Naive thymus-derived CD4-positive, alpha-beta T cell (primary cell): ENCODE measurements around the gene NOP14. TPM values are rescaled to one million over a fixed set of nuclear protein-coding genes. Genes with fewer than 3 reads are reported as not detected.
"Not testable (repeated sequence)": the region's sequence is repeated elsewhere in the genome, so short reads cannot be mapped to it uniquely, and the experiment has no call there.

Experiments used
- ATAC-seq: fragments of 150-1000 bp; cut with Tn5 transposase; 2 replicates; pipeline ENCODE4 v1.10.0; 2021; ENCODE audit warnings: mild to moderate bottlenecking, moderate library complexity
- CTCF ChIA-PET: fragments of 350-600 bp; sonication (Branson Sonifier 250); formaldehyde crosslinking; loops from one replicate; lab custom pipeline; 2021; ENCODE audit warnings: antibody characterized with exemption; lab: Charles Lee
- POLR2A ChIA-PET: fragments of 350-600 bp; sonication (Branson Sonifier 250); formaldehyde crosslinking; loops from one replicate; lab custom pipeline; 2021; ENCODE audit warnings: antibody characterized with exemption, inconsistent platforms; lab: Charles Lee
- DNase-seq, 9 donors: peaks; one replicate each; pipeline versions ENCODE4 v3.0.0 to v3.0.0-alpha.2; 2020 to 2022; ENCODE audit warnings: mixed read lengths in 1 of 9
- H3K27ac ChIP-seq: one replicate; pipeline ENCODE4 v1.7.0; 2013; ENCODE audit warnings: mild to moderate bottlenecking, low read depth, low read length, moderate library complexity
- H3K27me3 ChIP-seq, 2 donors: one replicate each; pipeline ENCODE4 v1.7.0; 2013; ENCODE audit warnings: low read length in 2 of 2, mild to moderate bottlenecking in 2 of 2, moderate library complexity in 2 of 2; ENCODE audit not compliant: control insufficient read depth in 2 of 2, insufficient read depth in 2 of 2
- H3K36me3 ChIP-seq, 3 experiments: 1 replicate in 2 of 3; 2 replicates in 1 of 3; pipeline ENCODE4 v1.7.0; 2013; ENCODE audit warnings: low read length in 3 of 3, mild to moderate bottlenecking in 3 of 3, moderate library complexity in 1 of 3; ENCODE audit not compliant: insufficient read depth in 3 of 3, control insufficient read depth in 2 of 3
- H3K4me1 ChIP-seq, 2 donors: one replicate each; pipeline ENCODE4 v1.7.0; 2013; ENCODE audit warnings: low read length in 2 of 2, mild to moderate bottlenecking in 2 of 2, moderate library complexity in 1 of 2; ENCODE audit not compliant: control insufficient read depth in 2 of 2, insufficient read depth in 2 of 2
- H3K4me3 ChIP-seq: 2 replicates; pipeline ENCODE4 v1.7.0; 2013; ENCODE audit warnings: mild to moderate bottlenecking, low read length
- H3K9me3 ChIP-seq, 3 experiments: 1 replicate in 2 of 3; 2 replicates in 1 of 3; pipeline ENCODE4 v1.7.0; 2013; ENCODE audit warnings: low read length in 3 of 3; ENCODE audit not compliant: control insufficient read depth in 2 of 3
- H3K27ac Mint-ChIP-seq, 9 donors: one replicate each; pipeline ENCODE4 v1.8.0; 2020 to 2022; ENCODE audit warnings: mixed read lengths in 9 of 9, mild to moderate bottlenecking in 8 of 9, moderate library complexity in 5 of 9, inconsistent platforms in 2 of 9
- H3K27me3 Mint-ChIP-seq, 5 donors: one replicate each; pipeline ENCODE4 v1.8.0; 2021 to 2022; ENCODE audit warnings: mixed read lengths in 5 of 5, mild to moderate bottlenecking in 1 of 5
- H3K36me3 Mint-ChIP-seq, 5 donors: one replicate each; pipeline ENCODE4 v1.8.0; 2020 to 2022; ENCODE audit warnings: mixed read lengths in 5 of 5, mild to moderate bottlenecking in 3 of 5, inconsistent platforms in 1 of 5
- H3K4me1 Mint-ChIP-seq, 7 donors: one replicate each; pipeline ENCODE4 v1.8.0; 2020 to 2022; ENCODE audit warnings: mixed read lengths in 7 of 7, mild to moderate bottlenecking in 3 of 7, inconsistent platforms in 1 of 7
- H3K4me3 Mint-ChIP-seq, 10 donors: one replicate each; pipeline ENCODE4 v1.8.0; 2020 to 2022; ENCODE audit warnings: mild to moderate bottlenecking in 10 of 10, mixed read lengths in 10 of 10, moderate library complexity in 6 of 10, inconsistent platforms in 2 of 10
- H3K9me3 Mint-ChIP-seq, 11 donors: one replicate each; pipeline ENCODE4 v1.8.0; 2020 to 2022; ENCODE audit warnings: mixed read lengths in 11 of 11, mild to moderate bottlenecking in 4 of 11, inconsistent platforms in 1 of 11, moderate library complexity in 1 of 11
- intact Hi-C, 2 donors: fragments of 100-400 bp; cut with micrococcal nuclease; formaldehyde crosslinking; loops; one replicate each; pipeline ENCODE4 v1.15.1; 2023
- polyA plus RNA-seq, 2 donors: library from polyadenylated mRNA; unstranded; fragments of 300-500 nt; fragmentation: Illumina TruSeq; gene quantifications; one replicate each; pipeline ENCODE4 v1.2.3, GENCODE V29; 2021
- total RNA-seq, 6 experiments: library from RNA in 5 of 6; stranded (reverse) in 5 of 6; gene quantifications; 1 replicate in 5 of 6; 2 replicates in 1 of 6; pipeline ENCODE4 v1.2.3 and lab custom pipeline; 2021 to 2026

The NOP14 gene
- total and polyA plus RNA-seq, 7 experiments from 2014 or later = 12.6 to 59.8 (median 33.7) TPM

DNA sequence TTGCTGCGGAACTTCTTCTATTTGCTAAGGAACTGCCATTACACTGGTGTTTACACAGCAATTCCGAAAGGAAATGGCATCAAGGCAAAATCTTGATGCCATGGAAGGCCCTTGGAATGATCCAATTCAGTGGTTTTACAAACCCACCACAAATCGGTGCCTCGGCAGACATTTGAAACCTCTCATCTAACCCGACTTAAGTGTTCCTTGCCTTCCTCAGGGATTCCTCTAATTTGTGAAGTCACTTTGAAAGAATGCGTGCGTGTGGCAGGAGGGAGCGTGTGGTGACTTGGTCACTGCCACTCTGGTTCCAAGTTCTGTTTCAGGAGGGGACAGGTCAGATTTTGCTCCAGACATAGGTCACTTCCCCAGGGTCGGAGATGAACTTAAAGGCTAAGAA lies 4.8 kb downstream of the NOP14 start:
- ChIA-PET POLR2A (no interaction called here), CTCF (no interaction called here)
- no peaks in the 10 kb centered on the region for H3K27me3 ChIP-seq
- H3K27me3 Mint-ChIP-seq = no peaks in the 10 kb centered on the region
- H3K4me1 Mint-ChIP-seq = peaks cover 20 to 64% (median 57%) of the 10 kb centered on the region in 7 donors
- no peaks in the 10 kb centered on the region for H3K9me3 ChIP-seq
- no peak for ATAC-seq
- no peak overlapping the region for H3K4me3 ChIP-seq
- H3K4me1 ChIP-seq = peaks cover 17 to 21% of the 10 kb centered on the region in 2 donors
- no peak for DNase-seq
- peak overlapping the region in 3 of 9 donors; percentile 38 to 65 (median 65) for H3K27ac Mint-ChIP-seq
- H3K9me3 Mint-ChIP-seq = peaks cover 0 to 6% (median 0%) of the 10 kb centered on the region in 11 donors
- intact Hi-C loops = no loop called here
- peaks cover 9 to 50% (median 13%) of the 10 kb centered on the region in 3 experiments for H3K36me3 ChIP-seq
- H3K4me3 Mint-ChIP-seq = no peak overlapping the region
- peaks cover 4 to 32% (median 13%) of the 10 kb centered on the region in 5 donors for H3K36me3 Mint-ChIP-seq
- H3K27ac ChIP-seq = no peak overlapping the region

GRCh38 chr4:2955186-2956044 lies 7.8 kb downstream of the NOP14 start:
- not testable (repeated sequence) for H3K27ac ChIP-seq, H3K27me3 Mint-ChIP-seq

GRCh38 chr4:2954358-2955185 lies 8.6 kb downstream of the NOP14 start:
- DNase-seq = peak in 2 of 9 donors; percentile 47 to 82
- Histone ChIP-seq H3K4me3 (no peak overlapping the region), H3K27me3 (no peaks in the 10 kb centered on the region), H3K9me3 (no peaks in the 10 kb centered on the region), H3K27ac (peak overlapping the region; percentile 6), H3K4me1 (peaks cover 4% of the 10 kb centered on the region in 2 donors), H3K36me3 (peaks cover 18 to 88% (median 32%) of the 10 kb centered on the region in 3 experiments)
- intact Hi-C loops = loop anchor here (1.0 to 2.0 kb wide), 5 partner anchors 8 to 198 kb away; partner anchors contain the start of genes GRK4 (in 1 of the 2), NOP14 (in 1 of the 2) and TNIP2 (in 1 of the 2)
- H3K36me3 Mint-ChIP-seq = peaks cover 8 to 59% (median 22%) of the 10 kb centered on the region in 5 donors
- POLR2A ChIA-PET = interaction anchor here (0.9 to 1.5 kb wide), 3 partner anchors 9 to 191 kb away, joined by 3 to 6 read pairs (median 3); partner anchors contain the start of genes GRK4 and NOP14
- no peaks in the 10 kb centered on the region for H3K9me3 Mint-ChIP-seq
- H3K27ac Mint-ChIP-seq = peak overlapping the region; percentile 64 to 95 (median 88)
- H3K4me3 Mint-ChIP-seq = peak overlapping the region in 5 of 10 donors; percentile 19 to 73 (median 31)
- peaks cover 7 to 54% (median 35%) of the 10 kb centered on the region in 7 donors for H3K4me1 Mint-ChIP-seq
- CTCF ChIA-PET = interaction anchor here (0.7 to 1.3 kb wide), 4 partner anchors 18 to 350 kb away, joined by 3 to 6 read pairs (median 3); no protein-coding TSS in a partner anchor
- no peaks in the 10 kb centered on the region for H3K27me3 Mint-ChIP-seq
- ATAC-seq = peak; percentile 76

More at GRCh38 chr4:2955186-2956044, 7.8 kb downstream of the NOP14 start:
- not testable (repeated sequence) for H3K4me3 ChIP-seq, DNase-seq, H3K9me3 Mint-ChIP-seq, H3K4me1 ChIP-seq, H3K9me3 ChIP-seq, ATAC-seq, H3K27me3 ChIP-seq
- POLR2A ChIA-PET = interaction anchor here (0.5 to 1.5 kb wide), 4 partner anchors 8 to 62 kb away, joined by 3 to 6 read pairs (median 3); partner anchors contain the start of genes GRK4 and NOP14
- intact Hi-C loops = loop anchor here in 1 of 2 donors (2.0 kb wide), 2 partner anchors 191 to 199 kb away; partner anchors contain the start of gene TNIP2
- H3K36me3 ChIP-seq = peaks cover 17 to 79% (median 24%) of the 10 kb centered on the region in 3 experiments
- H3K27ac Mint-ChIP-seq = peak overlapping the region in 5 of 9 donors; percentile 41 to 95 (median 59)
- peaks cover 4 to 51% (median 16%) of the 10 kb centered on the region in 5 donors for H3K36me3 Mint-ChIP-seq
- CTCF ChIA-PET = interaction anchor here (1.3 kb wide), 1 partner anchor 193 kb away, joined by 3 read pairs; no protein-coding TSS in a partner anchor
- peaks cover 7 to 60% (median 43%) of the 10 kb centered on the region in 7 donors for H3K4me1 Mint-ChIP-seq
- peak overlapping the region in 2 of 10 donors; percentile 31 to 73 for H3K4me3 Mint-ChIP-seq

DNA sequence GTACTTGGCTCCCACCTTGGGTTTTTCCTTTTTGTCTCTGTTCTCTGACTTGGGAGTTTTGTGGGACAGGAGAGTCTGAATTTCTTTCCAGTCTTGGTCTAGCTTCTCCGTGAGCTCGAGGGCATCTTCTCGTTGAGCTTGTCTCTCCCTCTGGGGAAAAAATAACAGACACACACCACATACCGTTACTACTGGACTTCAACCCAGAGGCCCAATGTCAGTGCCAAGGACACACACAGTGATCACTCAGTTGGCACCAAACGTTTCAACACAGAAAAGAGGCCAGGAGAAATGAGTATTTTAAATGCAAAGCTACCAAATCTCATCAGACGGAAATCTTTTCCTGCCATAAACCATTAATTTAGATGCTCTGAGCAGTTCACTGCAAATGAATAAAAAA lies 9.7 kb downstream of the NOP14 start:
- POLR2A ChIA-PET = interaction anchor here (0.6 to 0.9 kb wide), 2 partner anchors 84 to 190 kb away, joined by 3 read pairs; no protein-coding TSS in a partner anchor

DNA sequence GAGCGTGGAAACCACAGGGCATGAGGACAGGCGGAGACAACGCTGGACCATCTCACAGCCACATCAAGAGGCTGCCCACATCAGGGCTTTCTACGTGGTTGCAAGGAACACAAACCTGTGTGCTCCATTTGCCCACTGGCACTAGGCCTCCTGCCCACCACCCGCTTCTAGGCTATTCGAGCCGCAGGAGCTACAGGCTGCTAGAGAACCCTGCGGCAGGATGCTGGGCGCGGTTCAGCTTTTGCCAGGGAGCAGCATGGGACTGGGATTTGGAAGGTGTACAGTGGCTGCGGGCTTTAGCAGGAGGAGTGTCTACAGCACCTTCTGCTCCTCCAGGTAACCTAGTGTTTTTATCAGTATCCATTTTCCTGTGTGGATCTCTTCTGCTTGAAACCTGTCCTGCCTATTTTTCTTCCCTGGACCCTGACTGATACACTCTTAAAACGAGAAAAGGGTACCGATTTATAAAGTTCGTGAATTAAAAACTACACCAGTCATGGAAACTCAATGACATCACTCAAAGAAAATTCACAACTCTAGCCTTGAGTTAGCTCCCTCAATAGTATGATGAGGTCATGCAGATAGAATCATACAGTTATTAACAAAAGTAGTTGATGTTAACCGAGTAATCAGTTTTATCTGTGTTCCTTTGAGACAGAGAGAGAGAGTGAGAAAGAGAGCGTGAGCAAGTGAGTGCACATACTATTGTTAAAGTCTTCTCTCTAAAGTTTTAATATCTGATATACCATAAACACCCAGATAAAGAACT lies 12.8 kb downstream of the NOP14 start:
- intact Hi-C loops = no loop called here
- ATAC-seq (no peak), DNase-seq (no peak)
- POLR2A ChIA-PET = interaction anchor here (0.8 kb wide), 1 partner anchor 11 kb away, joined by 3 read pairs; no protein-coding TSS in a partner anchor
- H3K27me3 Mint-ChIP-seq = no peaks in the 10 kb centered on the region
- H3K4me3 Mint-ChIP-seq = no peak overlapping the region
- Histone ChIP-seq H3K27me3 (no peaks in the 10 kb centered on the region), H3K4me3 (no peak overlapping the region), H3K4me1 (peaks cover 0 to 4% of the 10 kb centered on the region in 2 donors), H3K9me3 (no peaks in the 10 kb centered on the region), H3K36me3 (peaks cover 27 to 92% (median 38%) of the 10 kb centered on the region in 3 experiments), H3K27ac (no peak overlapping the region)
- peaks cover 2 to 26% (median 9%) of the 10 kb centered on the region in 7 donors for H3K4me1 Mint-ChIP-seq
- no peaks in the 10 kb centered on the region for H3K9me3 Mint-ChIP-seq
- CTCF ChIA-PET = no interaction called here
- peaks cover 17 to 59% (median 31%) of the 10 kb centered on the region in 5 donors for H3K36me3 Mint-ChIP-seq
- H3K27ac Mint-ChIP-seq = peak overlapping the region in 1 of 9 donors; percentile 20

More for the DNA sequence above, 9.7 kb downstream of the NOP14 start:
- intact Hi-C loops = no loop called here
- peaks cover 6 to 46% (median 25%) of the 10 kb centered on the region in 7 donors for H3K4me1 Mint-ChIP-seq
- Histone ChIP-seq H3K9me3 (no peaks in the 10 kb centered on the region), H3K27me3 (no peaks in the 10 kb centered on the region), H3K4me3 (no peak overlapping the region), H3K27ac (peak overlapping the region; percentile 23), H3K36me3 (peaks cover 26 to 94% (median 37%) of the 10 kb centered on the region in 3 experiments), H3K4me1 (peaks cover 4% of the 10 kb centered on the region in 2 donors)
- H3K9me3 Mint-ChIP-seq = no peaks in the 10 kb centered on the region
- CTCF ChIA-PET = interaction anchor here (1.2 kb wide), 1 partner anchor 17 kb away, joined by 6 read pairs; no protein-coding TSS in a partner anchor
- no peak overlapping the region for H3K4me3 Mint-ChIP-seq
- DNase-seq = no peak
- ATAC-seq = no peak
- peak overlapping the region in 6 of 9 donors; percentile 7 to 95 (median 76) for H3K27ac Mint-ChIP-seq
- H3K27me3 Mint-ChIP-seq = no peaks in the 10 kb centered on the region
- peaks cover 8 to 60% (median 22%) of the 10 kb centered on the region in 5 donors for H3K36me3 Mint-ChIP-seq
